ENCODE measurements around the gene CENPV. TPM values are rescaled to one million over a fixed set of nuclear protein-coding genes. Genes with fewer than 3 reads are reported as not detected.
A peak's percentile ranks its signal among the peaks of the same experiment; 100 is the strongest.

Gene CENPV
- total and polyA plus RNA-seq, 2 donors from 2014 or later = 9.0 to 42.3 TPM

DNA sequence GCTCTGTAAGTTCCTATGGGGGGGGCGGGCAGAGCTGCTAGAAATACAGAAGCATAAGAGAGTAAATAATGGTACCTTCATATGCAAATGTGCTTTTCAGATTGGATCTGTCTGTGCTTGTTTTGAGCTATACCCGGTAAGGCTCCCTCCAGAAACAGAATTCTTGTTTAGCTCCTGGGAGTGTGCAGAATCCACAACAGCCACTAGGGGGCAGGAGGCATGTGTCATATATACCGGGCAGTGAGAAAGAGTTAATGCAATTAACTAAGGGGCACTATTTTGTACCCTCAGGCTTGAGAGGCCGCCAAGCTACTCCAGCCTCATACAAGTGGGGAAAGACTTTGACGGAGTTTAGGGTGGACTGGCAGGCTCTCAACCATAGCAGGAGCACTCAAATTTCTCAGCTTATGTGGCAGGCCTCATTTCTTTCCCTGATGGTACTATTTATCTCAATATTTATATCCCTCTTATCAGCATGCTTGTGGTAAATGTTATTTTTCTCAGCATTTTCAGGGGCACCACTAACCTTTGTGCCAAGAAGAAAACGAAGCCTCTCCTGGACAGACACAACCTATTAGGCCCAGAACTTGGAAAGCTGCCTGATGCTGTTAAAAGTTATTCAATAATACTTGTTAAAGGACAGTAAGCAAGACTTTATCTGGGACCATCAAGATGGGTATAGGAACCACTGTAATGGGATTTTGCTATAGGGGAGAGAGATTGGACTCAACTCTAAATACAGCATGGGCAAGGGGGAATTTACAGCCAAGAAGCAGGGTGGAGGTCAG lies 10.7 kb upstream of the CENPV start:
- H3K9ac ChIP-seq (ENCODE audit: low read length in 3 of 3) = no peak overlapping the region
- DNase-seq = peak in 4 of 5 donors; percentile 76 to 86 (median 78)
- H3K27me3 ChIP-seq (ENCODE audit: control insufficient read depth, insufficient read depth, low read length) = no peaks in the 10 kb centered on the region
- no peaks in the 10 kb centered on the region for H3K36me3 ChIP-seq (ENCODE audit: control insufficient read depth in 2 of 3, insufficient read depth in 3 of 3, low read length in 3 of 3)
- H3K4me3 ChIP-seq (ENCODE audit: low read length in 3 of 3) = no peak overlapping the region
- no peak for FAIRE-seq
- TF ChIP-seq, protein P1, sequence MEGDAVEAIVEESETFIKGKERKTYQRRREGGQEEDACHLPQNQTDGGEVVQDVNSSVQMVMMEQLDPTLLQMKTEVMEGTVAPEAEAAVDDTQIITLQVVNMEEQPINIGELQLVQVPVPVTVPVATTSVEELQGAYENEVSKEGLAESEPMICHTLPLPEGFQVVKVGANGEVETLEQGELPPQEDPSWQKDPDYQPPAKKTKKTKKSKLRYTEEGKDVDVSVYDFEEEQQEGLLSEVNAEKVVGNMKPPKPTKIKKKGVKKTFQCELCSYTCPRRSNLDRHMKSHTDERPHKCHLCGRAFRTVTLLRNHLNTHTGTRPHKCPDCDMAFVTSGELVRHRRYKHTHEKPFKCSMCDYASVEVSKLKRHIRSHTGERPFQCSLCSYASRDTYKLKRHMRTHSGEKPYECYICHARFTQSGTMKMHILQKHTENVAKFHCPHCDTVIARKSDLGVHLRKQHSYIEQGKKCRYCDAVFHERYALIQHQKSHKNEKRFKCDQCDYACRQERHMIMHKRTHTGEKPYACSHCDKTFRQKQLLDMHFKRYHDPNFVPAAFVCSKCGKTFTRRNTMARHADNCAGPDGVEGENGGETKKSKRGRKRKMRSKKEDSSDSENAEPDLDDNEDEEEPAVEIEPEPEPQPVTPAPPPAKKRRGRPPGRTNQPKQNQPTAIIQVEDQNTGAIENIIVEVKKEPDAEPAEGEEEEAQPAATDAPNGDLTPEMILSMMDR (IDR thresholded peaks at IDR 0.05; ENCODE audit: borderline replicate concordance, extremely low read depth, insufficient read depth) = peak; percentile 92
- peak overlapping the region in 1 of 2 donors; percentile 13 for H3K27ac ChIP-seq (ENCODE audit: low read depth in 2 of 2, low read length in 2 of 2)
- intact Hi-C loops (cut with DNase I) = no loop called here
- H3K9me3 ChIP-seq (ENCODE audit: control insufficient read depth in 2 of 3, insufficient read depth in 1 of 3, low read length in 3 of 3) = no peaks in the 10 kb centered on the region
- H3K4me1 ChIP-seq (ENCODE audit: control insufficient read depth in 2 of 3, insufficient read depth in 2 of 3, low read depth in 1 of 3, low read length in 3 of 3) = peaks cover 0 to 6% (median 6%) of the 10 kb centered on the region in 3 donors

DNA sequence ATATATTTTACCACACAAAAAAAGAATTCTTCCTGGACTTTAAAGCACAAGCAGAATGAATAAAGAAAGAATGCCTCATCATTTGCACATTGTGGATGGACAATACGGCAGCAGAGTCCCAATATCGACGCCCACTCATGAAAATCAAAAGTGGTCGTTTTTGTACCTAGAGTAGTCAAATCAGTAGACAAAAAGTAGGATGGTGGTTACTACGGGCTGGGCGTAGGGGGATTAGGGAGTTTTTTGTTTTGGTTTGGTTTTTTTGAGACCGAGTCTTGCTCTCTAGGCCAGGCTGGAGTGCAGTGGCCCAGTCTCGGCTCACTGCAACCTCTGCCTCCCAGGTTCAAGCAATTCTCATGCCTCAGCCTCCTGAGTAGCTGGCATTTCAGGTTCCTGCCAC lies 8.6 kb upstream of the CENPV start:
- intact Hi-C loops (cut with DNase I) = no loop called here
- peaks cover 0 to 6% (median 6%) of the 10 kb centered on the region in 3 donors for H3K4me1 ChIP-seq (ENCODE audit: control insufficient read depth in 2 of 3, insufficient read depth in 2 of 3, low read depth in 1 of 3, low read length in 3 of 3)
- no peak for FAIRE-seq

GRCh38 chr17:16358394-16358793 lies 5.1 kb upstream of the CENPV start:
- no peak overlapping the region for H3K27ac ChIP-seq (ENCODE audit: low read depth in 2 of 2, low read length in 2 of 2)
- intact Hi-C loops (cut with DNase I) = no loop called here
- H3K27me3 ChIP-seq (ENCODE audit: control insufficient read depth, insufficient read depth, low read length) = no peaks in the 10 kb centered on the region
- H3K9me3 ChIP-seq (ENCODE audit: control insufficient read depth in 2 of 3, insufficient read depth in 1 of 3, low read length in 3 of 3) = no peaks in the 10 kb centered on the region
- H3K4me3 ChIP-seq (ENCODE audit: low read length in 3 of 3) = no peak overlapping the region
- TF ChIP-seq, protein P1 (IDR thresholded peaks at IDR 0.05; ENCODE audit: borderline replicate concordance, extremely low read depth, insufficient read depth) = no peak
- no peaks in the 10 kb centered on the region for H3K36me3 ChIP-seq (ENCODE audit: control insufficient read depth in 2 of 3, insufficient read depth in 3 of 3, low read length in 3 of 3)
- FAIRE-seq (no peak), DNase-seq (no peak)
- H3K9ac ChIP-seq (ENCODE audit: low read length in 3 of 3) = no peak overlapping the region
- H3K4me1 ChIP-seq (ENCODE audit: control insufficient read depth in 2 of 3, insufficient read depth in 2 of 3, low read depth in 1 of 3, low read length in 3 of 3) = peaks cover 0 to 2% (median under 1%) of the 10 kb centered on the region in 3 donors

More for the DNA sequence above, 8.6 kb upstream of the CENPV start:
- TF ChIP-seq, protein P1 (IDR thresholded peaks at IDR 0.05; ENCODE audit: borderline replicate concordance, extremely low read depth, insufficient read depth) = no peak
- no peak for DNase-seq
- H3K27me3 ChIP-seq (ENCODE audit: control insufficient read depth, insufficient read depth, low read length) = no peaks in the 10 kb centered on the region
- H3K36me3 ChIP-seq (ENCODE audit: control insufficient read depth in 2 of 3, insufficient read depth in 3 of 3, low read length in 3 of 3) = no peaks in the 10 kb centered on the region
- no peak overlapping the region for H3K4me3 ChIP-seq (ENCODE audit: low read length in 3 of 3)
- H3K9ac ChIP-seq (ENCODE audit: low read length in 3 of 3) = no peak overlapping the region
- no peak overlapping the region for H3K27ac ChIP-seq (ENCODE audit: low read depth in 2 of 2, low read length in 2 of 2)
- H3K9me3 ChIP-seq (ENCODE audit: control insufficient read depth in 2 of 3, insufficient read depth in 1 of 3, low read length in 3 of 3) = no peaks in the 10 kb centered on the region

Measured in kidney (tissue), 14 donors.